ENCODE measurements around the gene CAPZA2. TPM values are rescaled to one million over a fixed set of nuclear protein-coding genes. Genes with fewer than 3 reads are reported as not detected.
"Not testable (repeated sequence)": the region's sequence is repeated elsewhere in the genome, so short reads cannot be mapped to it uniquely, and the experiment has no call there.

The CAPZA2 gene
- total RNA-seq, 1 donor from 2014 or later = 416 TPM

DNA sequence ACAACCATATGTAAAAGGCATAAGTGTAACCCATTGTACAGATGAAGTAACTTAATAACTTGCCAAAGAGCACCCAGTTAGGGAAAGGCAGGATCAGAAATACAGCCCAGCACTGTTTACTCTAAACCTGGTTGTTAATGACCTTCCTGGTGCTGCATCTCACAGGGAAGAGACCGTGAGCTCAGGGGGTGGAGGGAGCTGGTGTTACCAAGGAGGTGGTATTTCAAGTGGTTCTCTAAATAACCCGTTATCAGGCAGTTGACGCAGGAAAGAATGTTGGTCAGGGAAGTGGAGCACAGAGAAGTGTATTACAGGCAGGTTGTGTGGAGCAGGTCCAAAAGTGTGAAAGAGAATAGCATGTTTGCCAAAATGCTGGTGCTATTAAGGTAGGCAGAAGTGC is 86.5 kb downstream of the CAPZA2 start:
- no peak for DNase-seq (ENCODE audit: missing footprints)
- intact Hi-C loops (cut with DNase I) = no loop called here
- peak; percentile 93 for ATAC-seq

DNA sequence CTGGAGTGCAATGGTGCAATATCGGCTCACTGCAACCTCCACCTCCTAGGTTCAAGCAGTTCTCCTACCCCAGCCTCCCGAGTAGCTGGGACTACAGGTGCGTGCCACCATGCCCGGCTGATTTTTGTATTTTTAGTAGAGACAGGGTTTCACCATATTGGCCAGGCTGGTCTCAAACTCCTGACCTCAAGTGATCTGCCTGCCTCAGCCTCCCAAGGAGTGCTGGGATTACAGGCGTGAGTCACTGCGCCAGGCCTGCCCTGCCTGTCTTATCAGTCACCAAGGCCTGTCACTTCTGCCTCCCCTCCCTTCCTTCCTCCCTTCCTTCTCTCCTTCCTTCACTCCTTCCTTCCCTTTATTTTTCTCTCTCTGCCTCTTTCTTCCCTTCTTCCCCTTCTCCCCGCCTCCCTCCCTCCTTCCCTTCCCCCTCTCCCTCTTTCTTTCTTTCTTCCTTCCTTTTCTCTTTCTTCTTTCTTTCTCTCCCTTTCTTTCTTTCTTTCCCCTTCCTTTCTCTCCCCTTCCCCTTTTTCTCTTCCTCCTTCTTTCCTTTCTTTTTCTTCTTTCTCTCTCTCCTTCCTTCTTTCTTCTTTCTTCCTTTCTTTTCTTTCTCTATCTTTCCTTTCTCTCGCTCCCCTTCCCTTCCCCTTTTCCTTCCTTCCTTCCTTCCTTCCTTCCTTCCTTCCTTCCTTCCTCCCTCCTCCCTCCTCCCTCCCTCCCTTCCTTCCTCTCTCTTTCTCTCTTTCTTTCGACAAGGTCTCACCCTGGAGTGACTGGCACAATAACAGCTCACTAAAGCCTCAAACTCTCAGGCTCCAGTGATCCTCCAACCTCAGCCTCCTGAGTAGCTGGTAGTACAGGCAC is 87.8 kb downstream of the CAPZA2 start:
- no peak for ATAC-seq
- no peak for DNase-seq (ENCODE audit: missing footprints)
- intact Hi-C loops (cut with DNase I) = no loop called here

- no peak for ATAC-seq
- intact Hi-C loops (cut with DNase I) = no loop called here
These were observed 88.5 kb downstream of the CAPZA2 start for GRCh38 chr7:116950889-116951351.

DNA sequence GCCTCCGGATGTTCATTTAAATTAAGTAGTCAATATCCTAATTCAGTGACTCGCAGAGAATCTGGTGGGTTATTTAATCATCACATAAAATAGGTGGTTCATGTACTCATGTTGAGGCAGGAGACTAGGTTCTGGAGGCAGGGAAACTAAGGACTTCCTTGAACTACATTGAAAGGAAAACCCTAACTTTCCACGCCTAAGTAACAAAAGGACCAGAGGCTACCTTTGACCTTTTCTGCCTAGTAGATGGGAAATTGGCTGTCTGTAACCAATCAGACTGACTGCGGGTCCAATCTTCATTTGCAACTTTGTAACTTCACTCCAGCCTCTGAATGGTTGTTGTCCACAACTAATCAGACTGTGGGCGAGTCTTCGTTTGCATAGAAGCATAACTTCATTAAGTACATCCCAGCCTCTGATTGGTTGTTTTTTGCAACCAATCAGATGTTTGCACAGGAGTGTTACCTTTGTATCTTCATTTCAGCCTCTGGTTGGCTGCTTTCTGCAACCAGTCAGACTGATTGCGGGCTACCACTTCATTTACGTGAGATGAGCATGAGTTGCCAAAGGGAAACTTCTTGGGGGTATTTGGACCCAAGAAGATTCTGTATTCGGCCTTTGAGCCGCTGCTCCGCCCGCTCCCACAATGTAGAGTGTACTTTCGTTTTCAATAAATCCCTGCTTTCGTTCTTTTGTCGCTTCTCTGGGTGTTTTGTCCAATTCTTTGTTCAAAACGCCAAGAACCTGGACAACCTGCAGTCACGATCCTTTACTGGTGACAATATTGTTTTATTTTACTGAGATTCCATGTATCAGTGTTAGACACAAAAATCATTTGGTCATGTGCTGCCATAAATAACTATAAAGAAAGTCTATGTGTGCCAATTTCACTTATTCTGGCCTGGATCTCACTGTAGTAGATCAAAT is 89.2 kb downstream of the CAPZA2 start:
- intact Hi-C loops (cut with DNase I) = no loop called here
- no peak for ATAC-seq
- DNase-seq (ENCODE audit: missing footprints) = no peak

More at GRCh38 chr7:116950889-116951351, 88.5 kb downstream of the CAPZA2 start:
- no peak for DNase-seq (ENCODE audit: missing footprints)

DNA sequence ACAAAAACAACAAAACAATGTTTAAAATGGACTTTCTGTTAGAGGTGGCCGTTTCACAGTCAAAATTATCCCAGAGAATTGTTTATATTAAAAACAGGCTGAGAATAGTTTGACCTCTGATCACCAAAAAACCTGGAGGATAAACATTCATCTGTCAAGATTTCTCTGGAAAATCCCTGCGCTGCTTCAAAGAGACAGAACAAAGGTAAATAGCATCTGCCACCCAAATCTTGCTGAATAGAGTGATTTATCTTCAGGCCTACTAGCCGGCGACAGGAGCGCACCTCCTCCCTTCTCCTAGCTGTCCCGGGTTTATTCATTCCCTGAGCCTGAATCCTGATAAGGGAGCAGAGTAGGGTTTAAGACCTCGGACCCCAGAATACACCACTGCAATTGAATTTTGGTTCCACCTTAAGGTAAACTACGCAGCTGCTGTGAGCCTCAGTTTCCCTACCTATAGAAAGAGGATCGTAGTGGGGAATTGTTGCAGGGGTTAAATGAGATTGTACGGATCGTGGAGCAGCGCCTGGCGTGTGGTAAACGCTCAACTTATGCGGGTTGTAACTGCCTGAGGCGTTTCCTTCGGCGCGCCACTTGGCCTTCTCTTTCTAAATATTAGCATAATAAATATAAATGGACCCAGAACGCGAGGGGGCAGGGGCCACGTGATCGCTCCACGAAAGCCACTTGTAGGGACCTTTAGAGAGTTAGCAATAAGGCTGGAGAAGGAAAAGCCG is 90.4 kb downstream of the CAPZA2 start:
- ATAC-seq (no peak), DNase-seq (ENCODE audit: missing footprints) (peak; percentile 83)
- intact Hi-C loops (cut with DNase I) = loop anchor here (1.0 kb wide), 1 partner anchor 90 kb away; no protein-coding TSS in a partner anchor

DNA sequence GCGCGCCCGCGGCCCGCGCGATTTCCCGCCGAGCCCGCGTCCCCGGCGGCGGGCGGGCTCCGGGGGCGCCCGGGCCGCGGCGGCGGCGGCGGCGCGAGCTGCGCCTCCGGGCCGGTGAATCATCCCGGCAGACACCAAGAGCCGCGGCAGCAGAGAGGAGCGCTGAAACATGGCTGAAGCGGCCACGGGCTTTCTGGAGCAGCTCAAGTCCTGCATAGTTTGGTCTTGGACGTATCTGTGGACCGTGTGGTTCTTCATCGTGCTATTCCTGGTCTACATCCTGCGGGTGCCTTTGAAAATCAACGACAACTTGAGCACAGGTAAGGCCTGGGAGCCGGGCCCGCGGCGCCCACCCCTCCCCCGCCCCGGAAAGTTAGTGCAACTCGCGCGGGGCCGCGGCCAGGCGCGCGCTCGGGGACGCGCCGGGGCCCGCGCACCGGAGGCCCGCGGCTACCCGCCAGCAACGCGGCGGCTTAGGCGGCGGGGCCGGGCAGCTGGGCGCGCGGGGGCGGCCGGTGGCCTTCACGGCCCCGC is 91.1 kb downstream of the CAPZA2 start, which contains the start of gene ST7:
TSS of gene ST7 (plus strand) at position 130 of the 534 bp plus-strand sequence. CDS start at position 170, 40 bp downstream.
- peak; percentile 74 for DNase-seq (ENCODE audit: missing footprints)
- ATAC-seq = peak; percentile 56
- intact Hi-C loops (cut with DNase I) = loop anchor here (1.0 kb wide), 1 partner anchor 90 kb away; no protein-coding TSS in a partner anchor

GRCh38 chr7:116953906-116954838 is 91.8 kb downstream of the CAPZA2 start:
- peak; percentile 24 for ATAC-seq
- peak; percentile 71 for DNase-seq (ENCODE audit: missing footprints)
- intact Hi-C loops (cut with DNase I) = loop anchor here (1.0 kb wide), 1 partner anchor 91 kb away; no protein-coding TSS in a partner anchor

DNA sequence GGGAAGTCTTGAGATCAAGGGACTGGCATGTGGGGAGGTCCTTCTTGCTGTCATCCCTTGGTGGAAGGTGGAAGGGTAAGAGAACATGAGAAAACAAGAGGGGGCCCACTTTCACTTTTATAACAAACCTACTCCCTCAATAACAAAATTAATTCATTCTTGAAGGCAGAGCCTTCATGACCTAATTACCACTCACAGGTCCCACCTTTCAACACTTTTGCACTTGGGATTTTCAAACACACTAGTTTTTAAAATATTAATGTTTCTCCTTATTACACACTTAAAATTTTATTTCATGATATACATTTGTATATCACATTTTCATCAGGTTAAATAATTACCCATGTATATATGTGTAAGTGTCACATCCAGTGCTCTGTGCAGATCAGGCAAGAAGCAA is 93.0 kb downstream of the CAPZA2 start:
- intact Hi-C loops (cut with DNase I) = no loop called here
- DNase-seq (ENCODE audit: missing footprints) = no peak
- no peak for ATAC-seq

GRCh38 chr7:116955801-116956476 is 93.6 kb downstream of the CAPZA2 start:
- intact Hi-C loops (cut with DNase I) = no loop called here
- peak; percentile 45 for ATAC-seq
- no peak for DNase-seq (ENCODE audit: missing footprints)

- intact Hi-C loops (cut with DNase I) = no loop called here
- ATAC-seq (no peak), DNase-seq (ENCODE audit: missing footprints) (no peak)
These were observed 94.1 kb downstream of the CAPZA2 start for GRCh38 chr7:116956477-116956804.

DNA sequence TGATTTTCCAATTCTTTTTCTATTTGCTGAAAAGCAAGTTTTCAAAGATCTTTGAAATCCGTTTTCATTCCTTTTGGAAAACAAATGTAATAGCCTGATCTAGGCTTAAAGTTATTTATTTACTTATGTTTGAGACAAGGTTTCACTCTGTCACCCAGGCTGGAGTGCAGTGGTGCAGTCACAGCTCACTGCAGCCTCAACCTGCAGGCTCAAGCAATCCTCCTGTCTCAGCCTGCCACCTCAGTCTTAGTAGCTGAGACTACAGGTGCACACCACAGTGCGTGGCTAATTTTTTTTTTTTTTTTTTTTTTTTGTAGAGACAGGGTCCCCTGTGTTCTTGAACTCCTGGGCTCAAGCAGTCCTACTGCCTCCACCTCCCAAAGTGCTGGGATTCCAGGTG is 95.5 kb downstream of the CAPZA2 start:
- no peak for ATAC-seq
- intact Hi-C loops (cut with DNase I) = no loop called here
- DNase-seq (ENCODE audit: missing footprints) = no peak

GRCh38 chr7:116961966-116962673 is 99.7 kb downstream of the CAPZA2 start:
- ATAC-seq; DNase-seq (ENCODE audit: missing footprints); intact Hi-C loops (cut with DNase I): not testable (repeated sequence)

- ATAC-seq (no peak), DNase-seq (ENCODE audit: missing footprints) (no peak)
- intact Hi-C loops (cut with DNase I) = no loop called here
These were observed 100.8 kb downstream of the CAPZA2 start for GRCh38 chr7:116963234-116963633.

GRCh38 chr7:116966601-116967000 is 104.2 kb downstream of the CAPZA2 start:
- ATAC-seq (no peak), DNase-seq (ENCODE audit: missing footprints) (no peak)
- intact Hi-C loops (cut with DNase I) = no loop called here

GRCh38 chr7:116967254-116967922 is 105.0 kb downstream of the CAPZA2 start:
- intact Hi-C loops (cut with DNase I) = no loop called here
- DNase-seq (ENCODE audit: missing footprints) (no peak), ATAC-seq (no peak)

DNA sequence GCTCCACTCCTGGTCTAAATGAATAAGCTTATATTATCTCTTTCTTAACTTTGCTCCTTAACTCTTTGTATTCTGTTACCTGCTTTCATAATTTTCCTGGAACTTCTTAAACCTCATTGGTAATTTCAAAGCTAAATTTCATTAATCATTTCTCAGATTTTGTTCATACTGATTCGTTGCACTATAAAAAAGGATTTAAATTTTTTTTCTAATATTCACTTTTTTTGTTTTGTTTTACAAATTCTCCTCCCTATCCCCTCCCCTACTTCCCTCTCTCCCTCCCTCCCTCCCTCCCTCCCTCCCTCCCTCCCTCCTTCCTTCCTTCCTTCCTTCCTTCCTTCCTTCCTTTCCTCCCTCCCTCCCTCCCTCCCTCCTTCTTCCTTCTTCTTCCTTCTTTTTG is 105.6 kb downstream of the CAPZA2 start:
- intact Hi-C loops (cut with DNase I) = no loop called here
- DNase-seq (ENCODE audit: missing footprints) (no peak), ATAC-seq (no peak)

Measured in Right ventricle myocardium inferior (tissue), 1 donor.